Measurements from ENCODE around the gene AP2S1.

The AP2S1 gene

GRCh38 chr19:46815833-46816627 lies 34.6 kb downstream of the AP2S1 start:
- TF ChIP-seq SIN3A (IDR thresholded peaks at IDR 0.05; ENCODE audit: borderline replicate concordance, insufficient read depth, low read length): no peak
- TF ChIP-seq REST (IDR thresholded peaks at IDR 0.05; ENCODE audit: insufficient read depth in 1 of 2, low read depth in 2 of 2, low read length in 2 of 2): no peak

GRCh38 chr19:46813839-46814358 lies 36.7 kb downstream of the AP2S1 start:
- no peak for TF ChIP-seq FOXP2 (optimal IDR thresholded peaks at IDR 0.05; ENCODE audit: borderline replicate concordance, extremely low read depth, extremely low read length, insufficient read depth)
- no peak for TF ChIP-seq TAF1 (IDR thresholded peaks at IDR 0.05; ENCODE audit: borderline replicate concordance, insufficient read depth, low read length)
- no peak for TF ChIP-seq REST (IDR thresholded peaks at IDR 0.05; ENCODE audit: insufficient read depth in 1 of 2, low read depth in 2 of 2, low read length in 2 of 2)
- TF ChIP-seq POLR2AphosphoS5 (IDR thresholded peaks at IDR 0.05; ENCODE audit: low read depth, low read length): no peak

GRCh38 chr19:46812977-46813838 lies 37.4 kb downstream of the AP2S1 start:
- TF ChIP-seq SIN3A (IDR thresholded peaks at IDR 0.05; ENCODE audit: borderline replicate concordance, insufficient read depth, low read length) (no peak), REST (IDR thresholded peaks at IDR 0.05; ENCODE audit: insufficient read depth in 1 of 2, low read depth in 2 of 2, low read length in 2 of 2) (no peak), FOXP2 (optimal IDR thresholded peaks at IDR 0.05; ENCODE audit: borderline replicate concordance, extremely low read depth, extremely low read length, insufficient read depth) (no peak), POLR2AphosphoS5 (IDR thresholded peaks at IDR 0.05; ENCODE audit: low read depth, low read length) (no peak), TAF1 (IDR thresholded peaks at IDR 0.05; ENCODE audit: borderline replicate concordance, insufficient read depth, low read length) (no peak)

GRCh38 chr19:46809534-46810272 lies 40.9 kb downstream of the AP2S1 start:
- TF ChIP-seq POLR2AphosphoS5 (IDR thresholded peaks at IDR 0.05; ENCODE audit: low read depth, low read length) (no peak), REST (IDR thresholded peaks at IDR 0.05; ENCODE audit: insufficient read depth in 1 of 2, low read depth in 2 of 2, low read length in 2 of 2) (no peak), SIN3A (IDR thresholded peaks at IDR 0.05; ENCODE audit: borderline replicate concordance, insufficient read depth, low read length) (no peak), TAF1 (IDR thresholded peaks at IDR 0.05; ENCODE audit: borderline replicate concordance, insufficient read depth, low read length) (no peak), FOXP2 (optimal IDR thresholded peaks at IDR 0.05; ENCODE audit: borderline replicate concordance, extremely low read depth, extremely low read length, insufficient read depth) (no peak)

All from PFSK-1 (cell line).